K562 (cell line): ENCODE results near the gene ZDHHC24. TPM values are rescaled to one million over a fixed set of nuclear protein-coding genes. Genes with fewer than 3 reads are reported as not detected.

Experiments
- ARNT ChIP-seq, 2 experiments: fragments of 450-650 bp; IDR thresholded peaks; 2 replicates each; pipeline ENCODE4 v1.6.1; 2016; ENCODE audit warnings: mild to moderate bottlenecking in 1 of 2
- BRD9 ChIP-seq: fragments of 450-650 bp; IDR thresholded peaks from 2 replicates; pipeline ENCODE4 v1.6.1; 2018; ENCODE audit warnings: low read depth; ENCODE audit not compliant: partially characterized antibody
- CBX1 ChIP-seq: sonication (generic); IDR thresholded peaks from 2 replicates; pipeline ENCODE4 v1.6.1; 2016; ENCODE audit warnings: antibody characterized with exemption, low read depth, mild to moderate bottlenecking
- CC2D1A ChIP-seq: fragments of 450-650 bp; IDR thresholded peaks from 2 replicates; pipeline ENCODE4 v1.6.1; 2017; ENCODE audit warnings: mild to moderate bottlenecking
- CHD1 ChIP-seq: fragments of 200-600 bp; sonication (generic); IDR thresholded peaks from one replicate; pipeline ENCODE4 v1.6.1; 2012; ENCODE audit warnings: mild to moderate bottlenecking, moderate library complexity, low read length, inconsistent platforms
- CHD4 ChIP-seq: fragments of 200-600 bp; sonication (generic); IDR thresholded peaks from 3 replicates; pipeline ENCODE4 v1.6.1; 2012; ENCODE audit warnings: low read depth, mild to moderate bottlenecking, mixed read lengths, low read length, inconsistent platforms; ENCODE audit not compliant: insufficient read depth, insufficient replicate concordance, poor library complexity, severe bottlenecking
- CSDE1 ChIP-seq, 2 experiments: fragments of 450-650 bp; IDR thresholded peaks; 2 replicates each; pipeline ENCODE4 v1.6.1; 2016; ENCODE audit warnings: mild to moderate bottlenecking in 1 of 2
- ESRRA ChIP-seq: fragments of 450-650 bp; IDR thresholded peaks from 2 replicates; pipeline ENCODE4 v1.6.1; 2014; ENCODE audit warnings: low read depth, mild to moderate bottlenecking, moderate library complexity, borderline replicate concordance
- HDAC2 ChIP-seq: fragments of 450-650 bp; IDR thresholded peaks from 2 replicates; pipeline ENCODE4 v1.6.1; 2016; ENCODE audit warnings: mild to moderate bottlenecking
- HNRNPUL1 ChIP-seq: fragments of 200-400 bp; formaldehyde crosslinking; IDR thresholded peaks from 2 replicates; pipeline ENCODE4 v1.6.1; 2017; ENCODE audit warnings: low read length
- KDM1A ChIP-seq, 2 experiments: fragments of 450-650 bp; IDR thresholded peaks; 2 replicates each; pipeline ENCODE4 v1.6.1; 2016; ENCODE audit warnings: mild to moderate bottlenecking in 2 of 2
- LCOR ChIP-seq: sonication (generic); formaldehyde crosslinking; IDR thresholded peaks from 2 replicates; pipeline ENCODE4 v1.8.0; 2022; ENCODE audit warnings: mild to moderate bottlenecking, missing genetic modification reagents
- MYC ChIP-seq, 2 experiments: fragments of 250-450 bp in 1 of 2; sonication (Bioruptor Pico) in 1 of 2; IDR thresholded peaks; 2 replicates each; pipeline versions ENCODE4 v1.5.1 to v1.6.1; 2012 to 2021; ENCODE audit warnings: low read depth in 2 of 2, borderline replicate concordance in 1 of 2, improper control_type of control experiment in 1 of 2, low read length in 1 of 2, mild to moderate bottlenecking in 1 of 2, moderate library complexity in 1 of 2
- NR4A1 ChIP-seq, 2 experiments: fragments of 250-450 bp in 1 of 2; fragments of 450-650 bp in 1 of 2; sonication (Bioruptor Pico) in 1 of 2; IDR thresholded peaks; 2 replicates each; pipeline versions ENCODE4 v1.4.0 to v1.6.1; 2016 to 2020; ENCODE audit warnings: mild to moderate bottlenecking in 2 of 2, missing compliant biosample characterization in 1 of 2, missing genetic modification characterization in 1 of 2, moderate library complexity in 1 of 2
- POLR2A ChIP-seq: fragments of 450-650 bp; conservative IDR thresholded peaks from 2 replicates; pipeline ENCODE4 v1.6.1; 2016
- SMARCA5 ChIP-seq: fragments of 450-650 bp; IDR thresholded peaks from 2 replicates; pipeline ENCODE4 v1.6.1; 2016
- SRSF7 ChIP-seq: fragments of 200-400 bp; formaldehyde crosslinking; optimal IDR thresholded peaks from 2 replicates; pipeline ENCODE3; 2017; ENCODE audit warnings: mild to moderate bottlenecking, low read depth, low read length
- TAF15 ChIP-seq: fragments of 200-400 bp; formaldehyde crosslinking; IDR thresholded peaks from 2 replicates; pipeline ENCODE4 v1.6.1; 2017; ENCODE audit warnings: mild to moderate bottlenecking, low read depth, low read length, moderate library complexity
- TEAD4 ChIP-seq, 2 experiments: sonication (generic) in 1 of 2; formaldehyde crosslinking in 1 of 2; IDR thresholded peaks; 2 replicates each; pipeline versions ENCODE4 v1.6.1 to v1.8.0; 2012 to 2022; ENCODE audit warnings: borderline replicate concordance in 1 of 2, inconsistent platforms in 1 of 2, low read length in 1 of 2, mild to moderate bottlenecking in 1 of 2, missing genetic modification reagents in 1 of 2
- TOE1 ChIP-seq, 2 experiments: fragments of 450-650 bp in 1 of 2; sonication (generic) in 1 of 2; formaldehyde crosslinking in 1 of 2; IDR thresholded peaks; 2 replicates each; pipeline versions ENCODE4 v1.7.1 to v1.8.0; 2016 to 2022; ENCODE audit warnings: borderline replicate concordance in 2 of 2, mild to moderate bottlenecking in 2 of 2, antibody characterized with exemption in 1 of 2, inconsistent platforms in 1 of 2, low read depth in 1 of 2, missing genetic modification reagents in 1 of 2, moderate library complexity in 1 of 2
- TRIM25 ChIP-seq: fragments of 450-650 bp; IDR thresholded peaks from 2 replicates; pipeline ENCODE4 v1.7.0; 2016; ENCODE audit warnings: borderline replicate concordance
- ZNF134 ChIP-seq: fragments of 250-450 bp; sonication (Bioruptor Pico); conservative IDR thresholded peaks from 2 replicates; pipeline ENCODE4 v1.4.0; 2020
- ZNF384 ChIP-seq: IDR thresholded peaks from 2 replicates; pipeline ENCODE4 v1.6.1; 2012; ENCODE audit warnings: low read depth, low read length, improper control_type of control experiment
- ZNF551 ChIP-seq: fragments of 250-450 bp; sonication (Bioruptor Pico); IDR thresholded peaks from 2 replicates; pipeline ENCODE4 v1.5.0; 2021; ENCODE audit warnings: mild to moderate bottlenecking, moderate library complexity
- ZSCAN32 ChIP-seq: fragments of 450-650 bp; formaldehyde crosslinking; IDR thresholded peaks from 2 replicates; pipeline ENCODE4 v1.4.0; 2020; ENCODE audit warnings: mild to moderate bottlenecking, moderate library complexity
- polyA plus RNA-seq, 8 experiments: library from polyadenylated mRNA; depleted of rRNA in 4 of 8; stranded (reverse) in 5 of 8; unstranded in 3 of 8; fragments of >200 nt; fragmentation: Nextera tagmentation in 2 of 8; fragmentation: Illumina TruSeq in 1 of 8; extraction: Ambion mirVana in 2 of 8; extraction: Trizol in 1 of 8; gene quantifications; 2 replicates each; pipeline versions ENCODE4 v1.2.1 to v1.2.3, GENCODE V29; 2011 to 2014; ENCODE audit warnings: inconsistent platforms in 1 of 8, missing spikeins in 1 of 8
- total RNA-seq, 7 experiments: library from RNA; depleted of rRNA in 6 of 7; stranded (reverse); fragments of >200 nt in 6 of 7; fragmentation: Illumina TruSeq in 2 of 7; extraction: Trizol in 2 of 7; gene quantifications; 2 replicates each; pipeline versions ENCODE4 v1.2.1 to v1.2.3, GENCODE V29; 2011 to 2021; ENCODE audit warnings: low replicate concordance in 1 of 7

The ZDHHC24 gene
- total and polyA plus RNA-seq, 9 of the 15 experiments (the other 6 are each of a cell fraction or from before 2014, with no cell fraction given): 0.45 to 11.2 (median 2.7) TPM

- TF ChIP-seq CHD4 (peak; percentile 100), CSDE1 (IDR thresholded peaks at IDR 0.05) (no peak), ZNF384 (no peak; the same call in 1 of the 2 replicates), ZSCAN32 (no peak), CBX1 (peak; percentile 98), SRSF7 (no peak), TEAD4 (IDR thresholded peaks at IDR 0.05; ENCODE audit: low read length) (0 out of 2 replicates have a peak, but pooled peaks have one; percentile 3), TEAD4 (CRISPR knock-in tag; IDR thresholded peaks at IDR 0.05; ENCODE audit: borderline replicate concordance) (no peak), POLR2A (no peak), MYC (IDR thresholded peaks at IDR 0.05; ENCODE audit: low read depth, low read length) (no peak), MYC (CRISPR knock-in tag; IDR thresholded peaks at IDR 0.05; ENCODE audit: borderline replicate concordance, low read depth) (peak; percentile 45; the same call in 1 of the 2 replicates), ZNF551 (no peak), KDM1A (IDR thresholded peaks at IDR 0.05) (peak; percentile 95 to 97), ARNT (IDR thresholded peaks at IDR 0.05) (0 out of 4 replicates have a peak, but pooled peaks of 1 of the 2 experiments have one; percentile 63), ESRRA (peak; percentile 52), TRIM25 (0 out of 2 replicates have a peak, but pooled peaks have one; percentile 52), ZNF134 (CRISPR knock-in tag) (no peak), SMARCA5 (peak; percentile 97), HDAC2 (peak; percentile 99), CC2D1A (peak; percentile 75; the same call in 1 of the 2 replicates), LCOR (CRISPR knock-in tag) (0 out of 2 replicates have a peak, but pooled peaks have one; percentile 16), NR4A1 (CRISPR knock-in tag; IDR thresholded peaks at IDR 0.05) (no peak), NR4A1 (tag; IDR thresholded peaks at IDR 0.05) (no peak), TOE1 (IDR thresholded peaks at IDR 0.05; ENCODE audit: borderline replicate concordance) (peak; percentile 49; the same call in 1 of the 2 replicates), TOE1 (CRISPR knock-in tag; IDR thresholded peaks at IDR 0.05; ENCODE audit: borderline replicate concordance, low read depth) (no peak), TAF15 (no peak), BRD9 (peak; percentile 92), CHD1 (no peak), HNRNPUL1 (no peak)
Observed at GRCh38 chr11:66546368-66546965, 619 bp upstream of the ZDHHC24 start, which contains the start of gene ACTN3 (continued).
